MM.1S (cell line): ENCODE data around the gene NNAT.

Experiments
- DNase-seq: peaks from one replicate; pipeline ENCODE4 v3.0.0-alpha.2; 2015
- H2AFZ ChIP-seq: fragments of 300-600 bp; sonication (generic); 2 replicates; pipeline ENCODE4 v1.6.0; 2016; ENCODE audit warnings: antibody characterized with exemption, low read length
- H3F3A ChIP-seq: fragments of 300-600 bp; sonication (generic); 2 replicates; pipeline ENCODE4 v1.6.1; 2016; ENCODE audit warnings: mild to moderate bottlenecking, antibody characterized with exemption, low read length, moderate library complexity, mixed read lengths; ENCODE audit not compliant: insufficient read depth
- H3K27ac ChIP-seq: fragments of 300-600 bp; sonication (generic); 2 replicates; pipeline ENCODE4 v1.5.1; 2016; ENCODE audit warnings: mild to moderate bottlenecking, low read length
- H3K27me3 ChIP-seq: fragments of 300-600 bp; sonication (generic); replicated peaks from 2 replicates; pipeline ENCODE4 v1.6.0; 2016; ENCODE audit warnings: low read length; ENCODE audit not compliant: insufficient read depth
- H3K36me3 ChIP-seq: fragments of 300-600 bp; sonication (generic); replicated peaks from 2 replicates; pipeline ENCODE4 v1.6.1; 2016; ENCODE audit warnings: mild to moderate bottlenecking, low read length, mixed read lengths; ENCODE audit not compliant: insufficient read depth
- H3K4me1 ChIP-seq: fragments of 300-600 bp; sonication (generic); 2 replicates; pipeline ENCODE4 v1.6.1; 2016; ENCODE audit warnings: low read length, mixed read lengths
- H3K4me2 ChIP-seq: fragments of 300-600 bp; sonication (generic); 2 replicates; pipeline ENCODE4 v1.6.0; 2016; ENCODE audit warnings: low read depth, low read length
- H3K4me3 ChIP-seq: fragments of 300-600 bp; sonication (generic); 2 replicates; pipeline ENCODE4 v1.5.1; 2016; ENCODE audit warnings: low read length, mixed read lengths
- H3K79me2 ChIP-seq: fragments of 300-600 bp; sonication (generic); 2 replicates; pipeline ENCODE4 v1.6.1; 2016; ENCODE audit warnings: mixed run types, low read length, mixed read lengths
- H3K9ac ChIP-seq: fragments of 300-600 bp; sonication (generic); 2 replicates; pipeline ENCODE4 v1.6.1; 2016; ENCODE audit warnings: low read length, mixed read lengths
- H3K9me2 ChIP-seq: fragments of 300-600 bp; sonication (generic); replicated peaks from 2 replicates; pipeline ENCODE4 v1.6.1; 2016; ENCODE audit warnings: mild to moderate bottlenecking, low read length, mixed read lengths; ENCODE audit not compliant: insufficient read depth
- H3K9me3 ChIP-seq: fragments of 300-600 bp; sonication (generic); replicated peaks from 2 replicates; pipeline ENCODE4 v1.6.1; 2016; ENCODE audit warnings: mild to moderate bottlenecking, low read length, mixed read lengths; ENCODE audit not compliant: insufficient read depth
- H4K20me1 ChIP-seq: fragments of 300-600 bp; sonication (generic); 2 replicates; pipeline ENCODE4 v1.6.1; 2016; ENCODE audit warnings: mild to moderate bottlenecking, low read length, moderate library complexity, mixed read lengths; ENCODE audit not compliant: insufficient read depth
- CTCF ChIP-seq: fragments of 300-600 bp; sonication (generic); IDR thresholded peaks from 2 replicates; pipeline ENCODE4 v1.5.1; 2016; ENCODE audit warnings: antibody characterized with exemption, low read length, mixed read lengths
- EZH2 ChIP-seq: fragments of 300-600 bp; sonication (generic); optimal IDR thresholded peaks from 2 replicates; pipeline ENCODE3; 2017; ENCODE audit warnings: low read depth, mild to moderate bottlenecking, antibody characterized with exemption, low read length, mixed read lengths
- EZH2phosphoT487 ChIP-seq: fragments of 300-600 bp; sonication (generic); IDR thresholded peaks from 2 replicates; pipeline ENCODE4 v1.6.1; 2018; ENCODE audit warnings: antibody characterized with exemption, low read length

Gene NNAT

GRCh38 chr20:37490663-37491350 lies 30.2 kb upstream of the NNAT start:
- H4K20me1 ChIP-seq, result no peaks in the 10 kb centered on the region
- H3K27ac ChIP-seq, result no peak overlapping the region
- H3K4me2 ChIP-seq, result no peak overlapping the region
- no peak for TF ChIP-seq CTCF
- TF ChIP-seq EZH2phosphoT487, result no peak
- TF ChIP-seq EZH2, result no peak
- H3F3A ChIP-seq, result no peaks in the 10 kb centered on the region
- H3K9me2 ChIP-seq, result no peaks in the 10 kb centered on the region
- H3K4me1 ChIP-seq, result peaks cover 13% of the 10 kb centered on the region
- peaks cover 18% of the 10 kb centered on the region for H3K27me3 ChIP-seq
- H3K79me2 ChIP-seq, result no peaks in the 10 kb centered on the region
- no peak overlapping the region for H3K9ac ChIP-seq
- no peaks in the 10 kb centered on the region for H3K9me3 ChIP-seq
- H3K36me3 ChIP-seq, result no peaks in the 10 kb centered on the region
- no peak overlapping the region for H2AFZ ChIP-seq
- no peak overlapping the region for H3K4me3 ChIP-seq
- DNase-seq, result no peak

- H3F3A ChIP-seq, result no peaks in the 10 kb centered on the region
- no peak overlapping the region for H3K4me2 ChIP-seq
- no peak overlapping the region for H3K27ac ChIP-seq
- peaks cover 13% of the 10 kb centered on the region for H3K4me1 ChIP-seq
- no peaks in the 10 kb centered on the region for H3K36me3 ChIP-seq
- no peaks in the 10 kb centered on the region for H4K20me1 ChIP-seq
- peaks cover 18% of the 10 kb centered on the region for H3K27me3 ChIP-seq
- no peak for TF ChIP-seq CTCF
- no peak for DNase-seq
- H3K9me2 ChIP-seq, result no peaks in the 10 kb centered on the region
- H3K9ac ChIP-seq, result no peak overlapping the region
- no peaks in the 10 kb centered on the region for H3K9me3 ChIP-seq
- H3K79me2 ChIP-seq, result no peaks in the 10 kb centered on the region
- H2AFZ ChIP-seq, result no peak overlapping the region
- no peak overlapping the region for H3K4me3 ChIP-seq
Observed at GRCh38 chr20:37492096-37492625, 28.9 kb upstream of the NNAT start.

- H3K4me2 ChIP-seq, result no peak overlapping the region
- no peak overlapping the region for H3K4me3 ChIP-seq
- no peak overlapping the region for H2AFZ ChIP-seq
- no peaks in the 10 kb centered on the region for H3K9me3 ChIP-seq
- H3K9me2 ChIP-seq, result no peaks in the 10 kb centered on the region
- H3F3A ChIP-seq, result no peaks in the 10 kb centered on the region
- no peak overlapping the region for H3K27ac ChIP-seq
- H3K9ac ChIP-seq, result no peak overlapping the region
- DNase-seq, result no peak
- no peaks in the 10 kb centered on the region for H4K20me1 ChIP-seq
- H3K4me1 ChIP-seq, result peaks cover 13% of the 10 kb centered on the region
- peaks cover 18% of the 10 kb centered on the region for H3K27me3 ChIP-seq
- TF ChIP-seq CTCF (no peak), EZH2 (no peak), EZH2phosphoT487 (no peak)
- no peaks in the 10 kb centered on the region for H3K79me2 ChIP-seq
- no peaks in the 10 kb centered on the region for H3K36me3 ChIP-seq
Observed at GRCh38 chr20:37492945-37493344, 28.1 kb upstream of the NNAT start.
